ENCODE results near the gene PLCB1. TPM values are rescaled to one million over a fixed set of nuclear protein-coding genes. Genes with fewer than 3 reads are reported as not detected.

The PLCB1 gene
- total RNA-seq, 4 donors from 2014 or later: 72.9 to 115 (median 76.3) TPM

DNA sequence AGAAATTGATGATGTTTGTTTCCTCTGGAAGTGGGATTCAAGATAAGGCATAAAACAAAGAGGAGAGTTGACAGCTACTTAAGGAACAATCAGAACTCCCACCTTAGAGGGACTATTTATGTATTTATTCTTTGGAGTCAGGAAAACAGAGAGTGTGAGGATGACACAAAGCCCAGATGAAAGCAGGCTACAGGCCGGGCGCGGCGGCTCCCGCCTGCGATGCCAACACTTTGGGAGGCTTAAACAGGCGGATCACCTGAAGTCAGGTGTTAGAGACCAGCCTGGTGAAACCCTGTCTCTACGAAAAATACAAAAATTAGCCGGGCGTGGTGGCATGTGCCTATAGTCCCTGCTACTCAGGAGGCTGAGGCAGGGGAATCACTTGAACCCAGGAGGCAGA is 543.8 kb downstream of the PLCB1 start:
- no peaks in the 10 kb centered on the region for H3K9me3 ChIP-seq
- no peak overlapping the region for H3K27ac ChIP-seq (replicated peaks in 1 of 4)
- WGBS: 100% methylated on average over 10 of the region's 10 CpGs
- TF ChIP-seq, protein P1, sequence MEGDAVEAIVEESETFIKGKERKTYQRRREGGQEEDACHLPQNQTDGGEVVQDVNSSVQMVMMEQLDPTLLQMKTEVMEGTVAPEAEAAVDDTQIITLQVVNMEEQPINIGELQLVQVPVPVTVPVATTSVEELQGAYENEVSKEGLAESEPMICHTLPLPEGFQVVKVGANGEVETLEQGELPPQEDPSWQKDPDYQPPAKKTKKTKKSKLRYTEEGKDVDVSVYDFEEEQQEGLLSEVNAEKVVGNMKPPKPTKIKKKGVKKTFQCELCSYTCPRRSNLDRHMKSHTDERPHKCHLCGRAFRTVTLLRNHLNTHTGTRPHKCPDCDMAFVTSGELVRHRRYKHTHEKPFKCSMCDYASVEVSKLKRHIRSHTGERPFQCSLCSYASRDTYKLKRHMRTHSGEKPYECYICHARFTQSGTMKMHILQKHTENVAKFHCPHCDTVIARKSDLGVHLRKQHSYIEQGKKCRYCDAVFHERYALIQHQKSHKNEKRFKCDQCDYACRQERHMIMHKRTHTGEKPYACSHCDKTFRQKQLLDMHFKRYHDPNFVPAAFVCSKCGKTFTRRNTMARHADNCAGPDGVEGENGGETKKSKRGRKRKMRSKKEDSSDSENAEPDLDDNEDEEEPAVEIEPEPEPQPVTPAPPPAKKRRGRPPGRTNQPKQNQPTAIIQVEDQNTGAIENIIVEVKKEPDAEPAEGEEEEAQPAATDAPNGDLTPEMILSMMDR (IDR thresholded peaks at IDR 0.05): no peak
- no peak for TF ChIP-seq POLR2A (IDR thresholded peaks at IDR 0.05; ENCODE audit: low read depth)
- TF ChIP-seq EP300 (IDR thresholded peaks at IDR 0.05): no peak
- TF ChIP-seq POLR2AphosphoS5 (IDR thresholded peaks at IDR 0.05): no peak
- DNase-seq (ENCODE audit: extremely low spot score): no peak
- peaks cover 0 to 19% (median 4%) of the 10 kb centered on the region in 4 donors for H3K36me3 ChIP-seq
- no peak overlapping the region for H3K4me3 ChIP-seq
- H3K27me3 ChIP-seq: no peaks in the 10 kb centered on the region
- intact Hi-C loops (cut with DNase I): no loop called here
- H3K4me1 ChIP-seq: peaks cover 0 to 7% (median under 1%) of the 10 kb centered on the region in 4 donors

DNA sequence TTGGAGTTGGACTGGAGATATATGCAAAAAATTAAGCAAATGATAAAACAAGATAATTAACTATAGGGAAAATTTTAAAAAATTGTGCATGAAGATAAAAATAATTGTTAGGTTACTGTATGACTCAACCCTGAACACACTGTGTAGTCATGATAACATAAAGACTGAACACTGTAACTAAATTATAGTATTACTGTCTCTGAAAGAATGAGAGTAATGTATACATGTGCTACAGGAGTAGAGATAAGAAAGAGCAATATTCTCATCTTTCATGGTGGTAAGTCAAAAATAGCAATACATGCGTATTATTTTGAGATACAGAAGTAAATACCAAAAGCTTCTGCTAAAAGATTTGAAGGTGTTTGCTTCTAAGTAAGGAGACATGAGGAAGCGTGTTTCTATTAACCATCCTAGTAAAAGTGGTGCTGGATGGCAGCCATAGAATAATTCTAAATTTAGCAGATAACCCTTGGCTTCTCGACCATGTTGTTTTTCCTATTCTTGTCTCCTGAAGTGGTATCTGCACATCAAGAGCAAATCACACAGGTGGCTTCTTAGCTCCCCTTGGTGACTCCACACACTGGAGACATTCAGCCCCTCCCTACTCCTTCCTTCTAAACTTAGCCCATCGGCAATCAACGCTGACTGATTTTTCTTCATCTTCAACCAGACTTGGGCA is 546.2 kb downstream of the PLCB1 start:
- H3K4me3 ChIP-seq: no peak overlapping the region
- H3K4me1 ChIP-seq: no peaks in the 10 kb centered on the region
- H3K27ac ChIP-seq (replicated peaks in 1 of 4): no peak overlapping the region
- peaks cover 0 to 15% (median 4%) of the 10 kb centered on the region in 4 donors for H3K36me3 ChIP-seq
- TF ChIP-seq EP300 (IDR thresholded peaks at IDR 0.05) (no peak), POLR2AphosphoS5 (IDR thresholded peaks at IDR 0.05) (no peak), POLR2A (IDR thresholded peaks at IDR 0.05; ENCODE audit: low read depth) (no peak)
- TF ChIP-seq, protein P1 (IDR thresholded peaks at IDR 0.05): no peak
- DNase-seq (ENCODE audit: extremely low spot score): no peak
- no peaks in the 10 kb centered on the region for H3K9me3 ChIP-seq
- intact Hi-C loops (cut with DNase I): no loop called here
- H3K27me3 ChIP-seq: no peaks in the 10 kb centered on the region
- WGBS: 73% methylated on average over 5 of the region's 5 CpGs

DNA sequence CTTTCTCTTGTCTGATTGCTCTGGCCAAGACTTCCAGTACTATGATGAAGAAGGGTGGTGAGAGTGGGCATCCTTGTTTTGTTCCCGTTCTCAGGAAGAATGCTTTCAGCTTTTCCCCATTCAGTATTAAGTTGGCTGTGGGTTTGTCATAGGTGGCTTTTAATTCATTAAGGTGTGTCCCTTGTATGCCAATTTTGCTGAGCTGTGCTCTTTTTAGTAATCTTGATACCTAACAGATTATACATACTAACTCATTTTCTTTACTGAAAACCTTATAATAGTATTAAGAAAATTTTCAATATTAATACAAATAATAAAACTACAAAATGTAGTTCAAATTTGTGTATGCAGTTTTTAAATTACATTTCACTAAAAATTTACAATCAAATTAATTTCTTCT is 557.3 kb downstream of the PLCB1 start:
- peaks cover 0 to 11% (median 2%) of the 10 kb centered on the region in 4 donors for H3K9me3 ChIP-seq
- intact Hi-C loops (cut with DNase I): no loop called here
- no peak for DNase-seq (ENCODE audit: extremely low spot score)
- no peaks in the 10 kb centered on the region for H3K27me3 ChIP-seq
- TF ChIP-seq POLR2A (IDR thresholded peaks at IDR 0.05; ENCODE audit: low read depth) (no peak), EP300 (IDR thresholded peaks at IDR 0.05) (no peak), POLR2AphosphoS5 (IDR thresholded peaks at IDR 0.05) (no peak)
- TF ChIP-seq, protein P1 (IDR thresholded peaks at IDR 0.05): no peak
- peaks cover 0 to 33% (median 6%) of the 10 kb centered on the region in 4 donors for H3K36me3 ChIP-seq
- H3K4me1 ChIP-seq: peaks cover 0 to 10% (median 6%) of the 10 kb centered on the region in 4 donors
- no peak overlapping the region for H3K27ac ChIP-seq (replicated peaks in 1 of 4)
- 100% methylated on average over 1 of the region's 1 CpG for WGBS
- no peak overlapping the region for H3K4me3 ChIP-seq

DNA sequence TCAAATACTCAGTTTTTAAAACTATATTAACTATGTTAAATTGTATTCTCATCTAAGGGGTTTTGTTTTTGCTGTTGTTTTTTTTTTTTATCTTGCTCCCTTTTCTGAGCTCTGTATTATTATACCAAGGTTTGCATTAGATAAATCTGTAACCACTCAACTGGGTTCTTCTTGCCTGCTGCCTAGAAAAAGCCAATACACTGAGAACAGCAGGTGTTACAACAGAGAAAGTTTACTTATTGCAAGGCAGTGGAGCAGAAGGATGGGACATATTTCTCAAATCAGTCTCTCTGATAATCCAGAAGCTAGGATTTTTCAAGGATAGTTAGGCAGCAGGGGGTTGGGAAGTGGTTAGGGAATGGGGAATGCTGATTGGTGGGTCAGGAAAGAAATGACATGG is 558.0 kb downstream of the PLCB1 start:
- no peaks in the 10 kb centered on the region for H3K27me3 ChIP-seq
- H3K4me1 ChIP-seq: peaks cover 0 to 10% (median 6%) of the 10 kb centered on the region in 4 donors
- peaks cover 0 to 11% (median 2%) of the 10 kb centered on the region in 4 donors for H3K9me3 ChIP-seq
- H3K27ac ChIP-seq (replicated peaks in 1 of 4): no peak overlapping the region
- peaks cover 0 to 26% (median 4%) of the 10 kb centered on the region in 4 donors for H3K36me3 ChIP-seq
- H3K4me3 ChIP-seq: no peak overlapping the region
- TF ChIP-seq, protein P1 (IDR thresholded peaks at IDR 0.05): no peak
- TF ChIP-seq POLR2AphosphoS5 (IDR thresholded peaks at IDR 0.05) (no peak), POLR2A (IDR thresholded peaks at IDR 0.05; ENCODE audit: low read depth) (no peak)
- intact Hi-C loops (cut with DNase I): no loop called here
- no peak for DNase-seq (ENCODE audit: extremely low spot score)

All from esophagus muscularis mucosa (tissue), 4 donors.